ENCODE data around the gene ANKRD12.

DNA sequence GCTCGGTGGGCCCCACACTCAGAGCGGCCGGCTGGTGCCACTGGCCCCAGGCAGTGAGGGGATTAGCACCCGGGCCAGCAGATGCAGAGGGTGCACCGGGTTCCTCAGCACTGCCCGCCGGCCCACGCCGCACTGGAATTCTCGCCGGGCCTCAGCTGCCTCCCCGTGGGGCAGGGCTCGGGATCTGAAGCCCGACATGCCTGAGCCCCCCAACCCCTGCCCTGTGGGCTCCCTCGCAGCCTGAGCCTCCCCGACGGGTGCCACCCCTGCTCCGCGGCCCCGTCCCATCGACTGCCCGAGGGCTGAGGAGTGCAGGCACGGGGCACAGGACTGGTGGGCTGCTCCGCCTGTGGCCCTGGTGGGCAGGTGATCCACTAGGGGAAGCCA lies 160.4 kb downstream of the ANKRD12 start:
- TF ChIP-seq, protein P1, sequence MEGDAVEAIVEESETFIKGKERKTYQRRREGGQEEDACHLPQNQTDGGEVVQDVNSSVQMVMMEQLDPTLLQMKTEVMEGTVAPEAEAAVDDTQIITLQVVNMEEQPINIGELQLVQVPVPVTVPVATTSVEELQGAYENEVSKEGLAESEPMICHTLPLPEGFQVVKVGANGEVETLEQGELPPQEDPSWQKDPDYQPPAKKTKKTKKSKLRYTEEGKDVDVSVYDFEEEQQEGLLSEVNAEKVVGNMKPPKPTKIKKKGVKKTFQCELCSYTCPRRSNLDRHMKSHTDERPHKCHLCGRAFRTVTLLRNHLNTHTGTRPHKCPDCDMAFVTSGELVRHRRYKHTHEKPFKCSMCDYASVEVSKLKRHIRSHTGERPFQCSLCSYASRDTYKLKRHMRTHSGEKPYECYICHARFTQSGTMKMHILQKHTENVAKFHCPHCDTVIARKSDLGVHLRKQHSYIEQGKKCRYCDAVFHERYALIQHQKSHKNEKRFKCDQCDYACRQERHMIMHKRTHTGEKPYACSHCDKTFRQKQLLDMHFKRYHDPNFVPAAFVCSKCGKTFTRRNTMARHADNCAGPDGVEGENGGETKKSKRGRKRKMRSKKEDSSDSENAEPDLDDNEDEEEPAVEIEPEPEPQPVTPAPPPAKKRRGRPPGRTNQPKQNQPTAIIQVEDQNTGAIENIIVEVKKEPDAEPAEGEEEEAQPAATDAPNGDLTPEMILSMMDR (conservative IDR thresholded peaks at IDR 0.05; ENCODE audit: low read depth, low read length): no peak
- no peak for TF ChIP-seq FOS (IDR thresholded peaks at IDR 0.05; ENCODE audit: low read depth, low read length)
- no peak for TF ChIP-seq RFX5 (IDR thresholded peaks at IDR 0.05; ENCODE audit: low read depth, low read length)
- TF ChIP-seq POLR2A (IDR thresholded peaks at IDR 0.05; ENCODE audit: low read depth, low read length): no peak
